Eye (tissue), 1 donor: ENCODE measurements around the gene PJA2.

Experiments used
- DNase-seq: peaks from one replicate; pipeline ENCODE4 v3.0.0-alpha.2; 2015

PJA2 gene

GRCh38 chr5:109408991-109409843, 557 bp downstream of the PJA2 start:
- DNase-seq, result peak; percentile 86

- DNase-seq, result peak; percentile 26
These were observed 1.9 kb downstream of the PJA2 start for GRCh38 chr5:109407913-109408312.

GRCh38 chr5:109406719-109407118, 3.1 kb downstream of the PJA2 start:
- no peak for DNase-seq

GRCh38 chr5:109404428-109404960, 5.3 kb downstream of the PJA2 start:
- no peak for DNase-seq

GRCh38 chr5:109403469-109403868, 6.3 kb downstream of the PJA2 start:
- no peak for DNase-seq

GRCh38 chr5:109399092-109399759, 10.5 kb downstream of the PJA2 start:
- DNase-seq, result no peak

- DNase-seq, result no peak
These were observed 12.8 kb downstream of the PJA2 start for GRCh38 chr5:109396965-109397364.

GRCh38 chr5:109394806-109395205, 15.0 kb downstream of the PJA2 start:
- no peak for DNase-seq

GRCh38 chr5:109390188-109390587, 19.6 kb downstream of the PJA2 start:
- DNase-seq, result no peak

- DNase-seq, result no peak
These were observed 21.4 kb downstream of the PJA2 start for GRCh38 chr5:109388407-109388806.

- DNase-seq, result no peak
These were observed 22.3 kb downstream of the PJA2 start for GRCh38 chr5:109387408-109387974.

GRCh38 chr5:109378095-109378494, 31.7 kb downstream of the PJA2 start:
- DNase-seq, result no peak

GRCh38 chr5:109374625-109375024, 35.1 kb downstream of the PJA2 start:
- no peak for DNase-seq

- no peak for DNase-seq
These were observed 35.8 kb downstream of the PJA2 start for GRCh38 chr5:109373932-109374331.

- no peak for DNase-seq
These were observed 39.4 kb downstream of the PJA2 start for GRCh38 chr5:109370343-109370742.

GRCh38 chr5:109365653-109366052, 44.1 kb downstream of the PJA2 start:
- DNase-seq, result no peak

- no peak for DNase-seq
These were observed 44.8 kb downstream of the PJA2 start for GRCh38 chr5:109364977-109365376.

GRCh38 chr5:109359642-109360041, 50.1 kb downstream of the PJA2 start:
- no peak for DNase-seq

- DNase-seq, result no peak
These were observed 52.0 kb downstream of the PJA2 start for GRCh38 chr5:109357807-109358206.

- peak; percentile 55 for DNase-seq
These were observed 55.0 kb downstream of the PJA2 start for GRCh38 chr5:109354761-109355160.

- peak; percentile 54 for DNase-seq
These were observed 57.5 kb downstream of the PJA2 start for GRCh38 chr5:109351988-109352864.

GRCh38 chr5:109350537-109351270, 59.1 kb downstream of the PJA2 start:
- no peak for DNase-seq
